H1 (cell line): ENCODE results near the gene CDADC1. TPM values are rescaled to one million over a fixed set of nuclear protein-coding genes. Genes with fewer than 3 reads are reported as not detected.

ENCODE experiments used
- EGR1 ChIP-seq: IDR thresholded peaks from 2 replicates; pipeline ENCODE4 v1.6.1; 2011; ENCODE audit warnings: low read depth, low read length, borderline replicate concordance
- EZH2 ChIP-seq: fragments of 200-600 bp; sonication (generic); IDR thresholded peaks from 2 replicates; pipeline ENCODE4 v1.7.1; 2012; ENCODE audit warnings: low read depth, mild to moderate bottlenecking, moderate library complexity, low read length, inconsistent platforms; ENCODE audit not compliant: severe bottlenecking
- JUN ChIP-seq: IDR thresholded peaks from 2 replicates; pipeline ENCODE4 v1.6.1; 2011; ENCODE audit warnings: low read depth, mild to moderate bottlenecking, improper control_type of control experiment, low read length
- JUND ChIP-seq: IDR thresholded peaks from 2 replicates; pipeline ENCODE4 v1.6.1; 2011; ENCODE audit warnings: mild to moderate bottlenecking, improper control_type of control experiment, low read length
- KDM1A ChIP-seq: fragments of 200-600, 300-600 bp; sonication (generic); IDR thresholded peaks from 2 replicates; pipeline ENCODE4 v1.7.1; 2016; ENCODE audit warnings: mild to moderate bottlenecking, low read length, borderline replicate concordance
- RFX5 ChIP-seq: IDR thresholded peaks from 2 replicates; pipeline ENCODE4 v1.6.1; 2011; ENCODE audit warnings: low read depth, low read length, improper control_type of control experiment, borderline replicate concordance
- TEAD4 ChIP-seq: IDR thresholded peaks from 2 replicates; pipeline ENCODE4 v1.6.1; 2012; ENCODE audit warnings: low read depth, low read length, inconsistent platforms, mixed read lengths
- polyA plus RNA-seq, 7 experiments: library from polyadenylated mRNA; depleted of rRNA in 3 of 7; stranded (reverse) in 5 of 7; unstranded in 2 of 7; fragments of >200 nt in 5 of 7; fragments of 200-250 nt in 2 of 7; gene quantifications; 1 replicate in 5 of 7; 2 replicates in 1 of 7; 4 replicates in 1 of 7; pipeline versions ENCODE4 v1.2.1 to v1.2.3, GENCODE V29; 2011 to 2013; ENCODE audit warnings: missing spikeins in 2 of 7, mixed read lengths in 2 of 7
- total RNA-seq: library from RNA; stranded (reverse); fragmentation: NEBNext Ultra II Directional; extraction: Animal tissue kit (Norgen Biotek cat#: 25700); gene quantifications from 2 replicates; pipeline ENCODE4 v1.2.1, GENCODE V29; 2021

The CDADC1 gene
- total and polyA plus RNA-seq, 2 of the 8 experiments (the other 6 are each of a cell fraction or from before 2014, with no cell fraction given): 0.98 to 2.7 TPM

- no peak for TF ChIP-seq EGR1
- no peak for TF ChIP-seq RFX5
- TF ChIP-seq JUN: no peak
- peak; percentile 26; the same call in 1 of the 2 replicates for TF ChIP-seq KDM1A
- no peak for TF ChIP-seq TEAD4
- no peak for TF ChIP-seq JUND
- no peak for TF ChIP-seq EZH2
Observed at GRCh38 chr13:49240017-49240416, 7.7 kb upstream of the CDADC1 start (continued).
